ENCODE measurements around the gene C6orf132. TPM values are rescaled to one million over a fixed set of nuclear protein-coding genes. Genes with fewer than 3 reads are reported as not detected.

C6orf132 gene
- total RNA-seq, 1 experiment from 2014 or later: 0.15 TPM

- H3K4me3 ChIP-seq (ENCODE audit: low read depth, low read length, poor library complexity, severe bottlenecking): no peak overlapping the region
- intact Hi-C loops (cut with micrococcal nuclease; ENCODE audit: unreplicated experiment): no loop called here
- no peaks in the 10 kb centered on the region for H3K4me1 ChIP-seq (ENCODE audit: insufficient read depth, low read length, poor library complexity, severe bottlenecking)
- DNase-seq (ENCODE audit: low spot score): no peak
- no peaks in the 10 kb centered on the region for H3K36me3 ChIP-seq (ENCODE audit: insufficient read depth, low read length, poor library complexity, severe bottlenecking)
- ChIA-PET POLR2A (ENCODE audit: low non-redundant PET) (no interaction called here), CTCF (no interaction called here)
- H3K27me3 ChIP-seq (replicated peaks; ENCODE audit: insufficient read depth, low read depth, low read length, poor library complexity): no peaks in the 10 kb centered on the region
- TF ChIP-seq EZH2 (IDR thresholded peaks at IDR 0.05; ENCODE audit: borderline replicate concordance, low read depth, low read length, poor library complexity, severe bottlenecking) (no peak), CTCF (conservative IDR thresholded peaks at IDR 0.05; ENCODE audit: low read depth, low read length) (no peak)
- no TSS peak for BruUV-seq (replicated peaks)
- no peaks in the 10 kb centered on the region for H3K9me3 ChIP-seq (ENCODE audit: low read depth, low read length, poor library complexity, severe bottlenecking)
- no peak overlapping the region for H3K27ac ChIP-seq (ENCODE audit: low read depth, low read length, poor library complexity, severe bottlenecking)
Measured at GRCh38 chr6:42112351-42112750, 30.1 kb downstream of the C6orf132 start.

GRCh38 chr6:42110683-42111082, 31.7 kb downstream of the C6orf132 start:
- Histone ChIP-seq H3K9me3 (ENCODE audit: low read depth, low read length, poor library complexity, severe bottlenecking) (no peaks in the 10 kb centered on the region), H3K27ac (ENCODE audit: low read depth, low read length, poor library complexity, severe bottlenecking) (no peak overlapping the region), H3K4me3 (ENCODE audit: low read depth, low read length, poor library complexity, severe bottlenecking) (no peak overlapping the region), H3K27me3 (replicated peaks; ENCODE audit: insufficient read depth, low read depth, low read length, poor library complexity) (no peaks in the 10 kb centered on the region), H3K36me3 (ENCODE audit: insufficient read depth, low read length, poor library complexity, severe bottlenecking) (no peaks in the 10 kb centered on the region), H3K4me1 (ENCODE audit: insufficient read depth, low read length, poor library complexity, severe bottlenecking) (no peaks in the 10 kb centered on the region)
- TF ChIP-seq CTCF (conservative IDR thresholded peaks at IDR 0.05; ENCODE audit: low read depth, low read length): no peak
- no peak for TF ChIP-seq EZH2 (IDR thresholded peaks at IDR 0.05; ENCODE audit: borderline replicate concordance, low read depth, low read length, poor library complexity, severe bottlenecking)
- intact Hi-C loops (cut with micrococcal nuclease; ENCODE audit: unreplicated experiment): no loop called here
- no peak for DNase-seq (ENCODE audit: low spot score)
- BruUV-seq (replicated peaks): no TSS peak
- CTCF ChIA-PET: interaction anchor here (0.6 kb wide), 1 partner anchor 329 kb away, joined by 3 read pairs; no protein-coding TSS in a partner anchor
- POLR2A ChIA-PET (ENCODE audit: low non-redundant PET): no interaction called here

- ChIA-PET POLR2A (ENCODE audit: low non-redundant PET) (no interaction called here), CTCF (no interaction called here)
- Histone ChIP-seq H3K4me1 (ENCODE audit: insufficient read depth, low read length, poor library complexity, severe bottlenecking) (no peaks in the 10 kb centered on the region), H3K9me3 (ENCODE audit: low read depth, low read length, poor library complexity, severe bottlenecking) (no peaks in the 10 kb centered on the region), H3K27ac (ENCODE audit: low read depth, low read length, poor library complexity, severe bottlenecking) (no peak overlapping the region), H3K4me3 (ENCODE audit: low read depth, low read length, poor library complexity, severe bottlenecking) (no peak overlapping the region), H3K27me3 (replicated peaks; ENCODE audit: insufficient read depth, low read depth, low read length, poor library complexity) (no peaks in the 10 kb centered on the region), H3K36me3 (ENCODE audit: insufficient read depth, low read length, poor library complexity, severe bottlenecking) (no peaks in the 10 kb centered on the region)
- intact Hi-C loops (cut with micrococcal nuclease; ENCODE audit: unreplicated experiment): no loop called here
- BruUV-seq (replicated peaks): no TSS peak
- no peak for TF ChIP-seq CTCF (conservative IDR thresholded peaks at IDR 0.05; ENCODE audit: low read depth, low read length)
- no peak for TF ChIP-seq EZH2 (IDR thresholded peaks at IDR 0.05; ENCODE audit: borderline replicate concordance, low read depth, low read length, poor library complexity, severe bottlenecking)
- DNase-seq (ENCODE audit: low spot score): no peak
Measured at GRCh38 chr6:42108071-42108470, 34.3 kb downstream of the C6orf132 start.
